Upper lobe of left lung (tissue), 4 donors: ENCODE results near the gene ZC3H7A.
"Not testable (repeated sequence)": the region's sequence is repeated elsewhere in the genome, so short reads cannot be mapped to it uniquely, and the experiment has no call there.

Source experiments
- EP300 ChIP-seq, 4 donors: sonication (generic); formaldehyde crosslinking; IDR thresholded peaks; one replicate each; pipeline ENCODE4 v1.5.1; 2017; ENCODE audit warnings: antibody characterized with exemption in 4 of 4, control low read depth in 2 of 4
- POLR2A ChIP-seq, 4 donors: fragments of 450-650 bp; IDR thresholded peaks; one replicate each; pipeline ENCODE4 v1.5.1; 2016 to 2017; ENCODE audit warnings: antibody characterized with exemption in 4 of 4, mild to moderate bottlenecking in 2 of 4
- POLR2AphosphoS5 ChIP-seq, 2 donors: sonication (generic); formaldehyde crosslinking; IDR thresholded peaks; one replicate each; pipeline ENCODE4 v1.5.1; 2017; ENCODE audit warnings: antibody characterized with exemption in 2 of 2
- TF ChIP-seq, protein P1 (sequence below), 6 experiments: fragments of 450-650 bp in 4 of 6; fragments of 200-600 bp in 2 of 6; sonication (generic) in 2 of 6; IDR thresholded peaks; one replicate each; pipeline ENCODE4 v1.5.1; 2016 to 2019; ENCODE audit warnings: antibody characterized with exemption in 6 of 6

DNA sequence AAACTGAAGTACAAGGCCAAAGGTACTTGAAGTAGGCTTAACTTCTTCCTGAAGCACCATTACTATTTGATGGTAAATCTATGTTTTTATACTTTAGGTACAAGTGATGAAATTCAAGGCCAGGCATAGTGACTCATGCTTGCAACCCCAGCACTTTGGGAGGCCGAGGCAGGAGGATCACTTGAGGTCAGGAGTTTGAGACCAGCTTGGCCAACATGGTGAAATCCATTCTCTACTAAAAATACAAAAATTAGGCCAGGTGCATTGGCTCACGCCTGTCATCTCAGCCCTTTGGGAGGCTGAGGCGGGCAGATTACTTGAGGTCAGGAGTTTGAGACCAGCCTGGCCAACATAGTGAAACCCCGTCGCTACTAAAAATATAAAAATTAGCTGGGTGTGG is 26.6 kb upstream of the ZC3H7A start:
- TF ChIP-seq, protein P1, sequence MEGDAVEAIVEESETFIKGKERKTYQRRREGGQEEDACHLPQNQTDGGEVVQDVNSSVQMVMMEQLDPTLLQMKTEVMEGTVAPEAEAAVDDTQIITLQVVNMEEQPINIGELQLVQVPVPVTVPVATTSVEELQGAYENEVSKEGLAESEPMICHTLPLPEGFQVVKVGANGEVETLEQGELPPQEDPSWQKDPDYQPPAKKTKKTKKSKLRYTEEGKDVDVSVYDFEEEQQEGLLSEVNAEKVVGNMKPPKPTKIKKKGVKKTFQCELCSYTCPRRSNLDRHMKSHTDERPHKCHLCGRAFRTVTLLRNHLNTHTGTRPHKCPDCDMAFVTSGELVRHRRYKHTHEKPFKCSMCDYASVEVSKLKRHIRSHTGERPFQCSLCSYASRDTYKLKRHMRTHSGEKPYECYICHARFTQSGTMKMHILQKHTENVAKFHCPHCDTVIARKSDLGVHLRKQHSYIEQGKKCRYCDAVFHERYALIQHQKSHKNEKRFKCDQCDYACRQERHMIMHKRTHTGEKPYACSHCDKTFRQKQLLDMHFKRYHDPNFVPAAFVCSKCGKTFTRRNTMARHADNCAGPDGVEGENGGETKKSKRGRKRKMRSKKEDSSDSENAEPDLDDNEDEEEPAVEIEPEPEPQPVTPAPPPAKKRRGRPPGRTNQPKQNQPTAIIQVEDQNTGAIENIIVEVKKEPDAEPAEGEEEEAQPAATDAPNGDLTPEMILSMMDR (IDR thresholded peaks at IDR 0.05): not testable (repeated sequence)
- not testable (repeated sequence) for TF ChIP-seq EP300, POLR2A, POLR2AphosphoS5 (IDR thresholded peaks at IDR 0.05)
